Ureter (tissue), 1 donor: ENCODE measurements around the gene CTDNEP1. TPM values are rescaled to one million over a fixed set of nuclear protein-coding genes. Genes with fewer than 3 reads are reported as not detected.
"Not testable (repeated sequence)": the region's sequence is repeated elsewhere in the genome, so short reads cannot be mapped to it uniquely, and the experiment has no call there.

Experiments used
- DNase-seq: peaks from one replicate; pipeline ENCODE4 v3.0.0-alpha.2; 2020; ENCODE audit warnings: low spot score
- total RNA-seq: library from RNA; stranded (reverse); gene quantifications from one replicate; pipeline ENCODE4 v1.2.4, GENCODE V29; 2023
- donor health status: DM: yes; HTN: yes; CAD: no.

Gene CTDNEP1
- total RNA-seq, 1 donor from 2014 or later: 116 TPM

DNA sequence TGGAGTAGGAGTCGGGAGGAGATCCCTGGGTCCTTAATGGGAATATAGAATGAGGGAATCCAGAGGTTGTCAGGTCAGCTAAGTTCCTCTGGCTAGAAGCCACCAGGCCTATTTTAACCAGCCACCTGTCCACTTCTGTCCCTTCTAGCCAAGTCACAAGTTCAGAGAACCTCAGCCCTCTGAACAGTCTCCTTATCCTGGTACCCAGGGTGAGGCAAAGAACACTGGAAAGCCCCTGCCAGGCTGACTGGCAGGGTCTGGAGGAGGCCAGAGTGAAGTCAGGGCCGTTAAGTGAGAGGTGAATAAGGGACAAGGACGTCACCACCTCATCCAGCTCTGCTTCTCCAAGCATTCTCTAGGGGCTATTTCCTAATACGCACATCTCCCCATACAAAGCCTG, 2.7 kb downstream of the CTDNEP1 start:
- DNase-seq: no peak

- no peak for DNase-seq
Measured at GRCh38 chr17:7246779-7247178, 4.8 kb downstream of the CTDNEP1 start.

- not testable (repeated sequence) for DNase-seq
Measured at GRCh38 chr17:7243838-7244237, 7.7 kb downstream of the CTDNEP1 start.

- no peak for DNase-seq
Measured at GRCh38 chr17:7243453-7243729, 8.1 kb downstream of the CTDNEP1 start.

DNA sequence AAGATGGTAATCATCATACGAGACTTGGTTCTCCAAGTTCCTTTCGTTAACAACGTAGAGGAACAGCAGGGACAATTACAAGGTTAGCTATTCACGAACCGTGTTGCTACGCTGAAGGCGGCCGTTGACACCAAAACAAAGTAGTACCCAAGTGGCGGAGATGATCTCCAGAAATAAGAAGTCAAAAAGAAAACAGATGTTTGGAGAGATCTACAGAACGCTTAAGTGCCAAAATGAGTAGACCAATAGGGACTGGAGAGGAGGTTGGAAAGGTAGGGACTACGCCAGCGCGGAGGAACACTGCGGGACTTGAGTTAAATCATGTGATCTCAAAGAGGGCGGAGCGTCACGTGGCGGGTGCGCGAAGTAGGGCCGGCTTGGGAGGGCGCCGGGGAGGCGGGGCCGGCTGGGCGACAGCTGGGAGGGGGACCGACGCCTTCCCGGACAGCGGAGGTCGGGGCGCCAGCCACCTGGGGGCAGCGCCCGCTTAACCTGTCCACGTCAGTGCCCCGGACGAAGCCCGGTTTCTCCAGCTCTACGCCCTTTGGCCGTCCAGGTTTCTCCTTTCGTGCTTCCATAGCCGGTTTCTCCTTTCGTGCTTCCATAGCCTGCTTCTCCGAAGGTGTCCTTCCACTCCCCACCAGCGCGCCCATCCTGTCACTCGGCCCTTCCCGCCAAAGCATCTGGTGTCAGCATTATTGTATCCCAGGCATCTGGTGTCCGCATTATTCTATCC, 8.6 kb downstream of the CTDNEP1 start:
- peak; percentile 98 for DNase-seq

DNA sequence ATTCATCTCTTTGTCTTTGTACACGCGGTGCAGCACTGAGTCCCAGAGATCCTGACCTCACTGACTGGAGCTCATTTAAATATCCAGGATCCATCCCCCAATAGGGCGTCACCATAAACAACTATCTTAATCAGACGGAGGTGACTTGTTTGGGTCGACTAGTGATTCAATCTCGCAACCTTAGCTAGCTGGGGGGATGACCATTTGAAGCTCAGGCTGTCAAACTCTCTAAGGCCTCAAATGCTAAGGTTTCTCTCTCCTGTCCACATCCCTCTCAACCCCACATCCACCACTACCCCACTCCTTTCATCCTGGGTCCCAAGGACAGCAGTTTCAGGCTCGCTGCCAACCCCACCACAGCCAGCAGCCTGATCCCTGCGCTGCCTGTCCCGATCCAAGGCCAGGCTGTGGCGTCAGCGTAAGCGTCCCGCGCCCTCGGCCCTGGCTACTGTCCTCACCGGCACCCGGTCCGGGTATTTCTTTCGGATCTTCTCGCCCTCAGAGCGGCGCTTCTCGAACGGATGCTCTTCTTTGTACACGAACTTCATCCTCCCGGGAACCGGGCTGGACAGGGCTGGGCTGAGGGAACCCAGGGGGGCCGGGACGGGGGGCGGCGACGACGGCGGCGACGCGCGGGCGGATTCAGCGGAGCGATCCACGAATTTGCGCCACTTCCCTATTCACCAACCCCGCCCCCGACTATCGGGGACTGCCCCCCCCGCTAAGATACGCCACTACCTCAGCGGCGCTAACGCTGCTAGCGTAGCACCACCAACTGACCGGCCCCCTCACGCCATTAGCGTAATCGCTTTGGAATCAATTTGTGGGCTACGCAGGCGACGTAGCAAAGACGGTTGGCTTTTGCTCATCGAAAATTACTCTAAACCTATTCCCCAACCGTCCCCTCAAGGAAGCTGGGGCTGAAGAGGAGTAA, 9.5 kb downstream of the CTDNEP1 start, which contains the start of gene GABARAP:
TSS of gene GABARAP (minus strand) at position 667 of the 934 bp plus-strand sequence. CDS start at position 548, 119 bp downstream.
- DNase-seq: peak; percentile 97

- DNase-seq: no peak
Measured at GRCh38 chr17:7241090-7241733, 10.3 kb downstream of the CTDNEP1 start.

DNA sequence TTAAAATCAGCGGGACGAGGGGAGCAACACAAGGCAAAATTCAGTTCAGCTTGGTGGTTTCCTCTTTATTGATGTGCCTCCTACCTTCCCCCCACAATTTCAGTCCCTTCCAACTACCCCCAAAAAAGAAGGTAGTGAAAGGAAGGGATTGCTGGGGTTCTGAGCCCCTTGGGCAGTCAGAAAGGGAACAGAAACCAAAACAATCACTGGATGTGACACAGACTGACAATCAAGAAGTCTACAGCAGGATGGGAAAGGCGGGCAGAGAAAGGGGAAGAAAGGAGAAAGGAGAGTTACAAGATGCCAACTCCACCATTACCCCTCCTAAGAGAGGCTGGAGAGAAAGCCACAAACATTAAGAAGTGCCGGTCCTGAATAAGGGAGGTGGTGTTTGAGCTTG, 11.2 kb downstream of the CTDNEP1 start:
- no peak for DNase-seq

DNA sequence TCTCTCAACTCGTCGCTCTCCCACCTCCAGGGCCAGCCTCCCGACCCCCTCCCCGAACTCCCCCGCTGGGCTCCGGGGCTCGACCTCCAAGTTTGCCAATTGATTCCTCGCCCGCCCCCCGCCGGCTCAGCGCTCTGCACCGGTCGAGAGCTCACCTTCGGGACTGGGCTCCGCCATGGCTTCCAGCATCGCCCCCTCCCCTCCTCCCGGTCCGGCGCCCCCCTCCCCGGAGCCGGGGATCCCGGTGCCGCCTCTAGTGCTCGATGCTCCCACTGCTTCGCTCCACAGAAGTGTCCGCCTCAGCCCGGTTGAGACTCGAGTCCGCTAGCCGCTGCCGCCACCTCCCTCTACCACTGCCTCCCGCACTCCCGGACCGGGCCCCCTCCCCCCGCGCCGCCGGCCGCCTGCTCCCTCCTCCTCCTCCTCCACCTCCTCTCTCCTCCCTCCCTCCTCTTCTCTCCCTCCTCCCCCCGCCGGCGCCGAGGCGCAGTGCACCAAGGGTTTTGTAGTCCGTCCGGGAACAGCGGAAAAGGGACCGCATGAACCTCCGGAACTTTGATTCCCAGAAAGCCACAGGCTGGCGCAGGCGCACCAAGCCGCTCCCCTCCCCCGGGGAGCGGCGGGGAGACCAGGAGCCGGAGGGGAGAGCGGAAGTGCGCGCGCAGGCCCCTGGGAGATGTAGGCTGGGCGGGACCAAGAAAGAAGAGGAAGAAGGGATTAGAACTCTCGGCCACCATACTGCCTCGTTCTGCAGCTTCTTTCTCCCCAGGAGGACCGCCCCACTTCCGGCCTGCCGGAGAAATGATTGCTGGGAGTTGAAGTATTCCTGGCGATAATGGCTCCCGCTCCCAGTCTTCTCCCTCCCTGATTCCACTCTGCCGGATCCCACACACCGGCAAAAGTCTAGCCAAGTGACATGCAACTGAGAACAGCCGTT, 12.2 kb downstream of the CTDNEP1 start, which contains the start of gene PHF23:
TSS of gene PHF23 (minus strand) at position 367 of the 937 bp plus-strand sequence. CDS start at position 189, 178 bp downstream.
- DNase-seq: peak; percentile 100

DNA sequence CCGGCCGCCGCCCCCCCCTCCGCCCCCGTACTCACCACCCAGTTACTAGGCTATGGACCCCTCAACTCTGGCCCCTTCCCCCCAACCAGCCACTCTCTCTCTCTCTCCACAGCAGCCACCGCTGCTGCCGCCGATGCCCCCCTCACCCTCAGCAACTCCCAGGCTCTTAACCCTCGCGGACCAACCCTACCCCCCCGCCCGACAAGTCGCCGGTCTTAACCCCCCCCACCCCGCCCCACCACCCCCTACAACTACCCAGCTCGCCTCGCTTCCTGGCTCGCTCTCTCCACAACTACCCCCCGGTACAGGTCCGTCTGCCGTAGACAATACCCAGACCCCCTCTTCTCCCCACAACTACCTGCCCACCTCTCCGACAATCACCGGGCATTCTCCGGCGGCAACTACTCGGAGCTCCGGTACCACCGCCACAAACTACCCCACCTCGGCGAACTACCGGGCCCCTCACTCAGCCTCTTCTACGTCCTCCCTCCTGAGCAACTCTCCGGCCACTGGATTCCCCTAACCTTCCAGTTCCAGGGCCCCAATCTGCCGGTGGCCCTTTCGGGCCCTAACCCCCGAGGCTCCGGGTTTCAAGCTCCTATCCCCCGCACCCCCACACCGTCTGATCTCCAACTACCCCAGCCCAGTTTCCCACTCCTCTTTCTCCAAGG, 13.0 kb downstream of the CTDNEP1 start:
- DNase-seq: no peak

GRCh38 chr17:7237761-7238419, 13.6 kb downstream of the CTDNEP1 start:
- DNase-seq: peak; percentile 89

GRCh38 chr17:7237266-7237760, 14.2 kb downstream of the CTDNEP1 start:
- DNase-seq: no peak

- no peak for DNase-seq
Measured at GRCh38 chr17:7236808-7237207, 14.7 kb downstream of the CTDNEP1 start.

DNA sequence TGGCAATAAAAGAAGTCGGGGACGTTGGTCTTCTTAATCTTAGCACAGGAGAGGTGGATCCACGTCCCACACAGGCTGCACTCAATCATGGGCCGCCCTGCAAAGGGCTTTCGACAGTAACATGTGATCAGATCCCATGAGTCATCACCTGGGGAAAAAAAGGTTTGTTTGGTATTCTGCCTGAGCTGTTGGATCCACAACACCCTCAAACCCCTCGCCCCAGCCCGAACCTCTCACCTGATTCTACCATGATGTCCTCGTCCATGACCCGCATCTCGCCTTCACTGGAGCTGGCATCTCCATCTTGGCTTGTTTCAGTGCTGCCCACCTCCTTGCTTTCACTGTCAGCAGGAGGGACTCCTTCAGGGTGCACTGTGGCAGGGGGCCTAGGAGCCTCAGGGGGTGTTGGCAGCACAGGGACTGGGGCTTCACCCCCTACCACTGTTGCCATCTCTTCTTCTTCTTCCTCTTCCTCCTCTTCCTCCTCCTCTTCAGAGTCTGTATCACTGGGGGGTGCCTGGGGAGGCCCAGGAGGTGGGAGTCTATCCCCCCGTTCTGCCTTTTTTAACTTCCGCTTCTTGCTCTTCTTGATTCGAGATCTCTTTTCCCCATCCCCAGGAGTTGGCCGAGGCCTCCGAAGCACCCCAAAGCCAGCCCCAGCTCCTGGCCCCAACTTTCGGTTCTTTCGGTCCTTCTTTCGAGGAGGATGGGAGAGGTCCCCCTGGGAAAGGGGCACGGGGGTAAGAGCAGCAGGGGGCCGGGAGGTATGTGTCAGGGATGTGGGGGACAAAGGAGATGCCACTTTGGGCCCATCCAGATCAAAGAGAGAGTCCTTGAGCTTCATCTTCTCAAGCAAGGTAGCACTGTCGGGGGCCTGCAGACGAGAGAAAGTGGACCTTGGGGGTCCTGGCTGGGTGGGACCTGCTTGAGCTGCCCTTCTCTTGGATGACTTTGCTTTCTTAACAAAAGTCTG, 15.6 kb downstream of the CTDNEP1 start:
- no peak for DNase-seq

DNA sequence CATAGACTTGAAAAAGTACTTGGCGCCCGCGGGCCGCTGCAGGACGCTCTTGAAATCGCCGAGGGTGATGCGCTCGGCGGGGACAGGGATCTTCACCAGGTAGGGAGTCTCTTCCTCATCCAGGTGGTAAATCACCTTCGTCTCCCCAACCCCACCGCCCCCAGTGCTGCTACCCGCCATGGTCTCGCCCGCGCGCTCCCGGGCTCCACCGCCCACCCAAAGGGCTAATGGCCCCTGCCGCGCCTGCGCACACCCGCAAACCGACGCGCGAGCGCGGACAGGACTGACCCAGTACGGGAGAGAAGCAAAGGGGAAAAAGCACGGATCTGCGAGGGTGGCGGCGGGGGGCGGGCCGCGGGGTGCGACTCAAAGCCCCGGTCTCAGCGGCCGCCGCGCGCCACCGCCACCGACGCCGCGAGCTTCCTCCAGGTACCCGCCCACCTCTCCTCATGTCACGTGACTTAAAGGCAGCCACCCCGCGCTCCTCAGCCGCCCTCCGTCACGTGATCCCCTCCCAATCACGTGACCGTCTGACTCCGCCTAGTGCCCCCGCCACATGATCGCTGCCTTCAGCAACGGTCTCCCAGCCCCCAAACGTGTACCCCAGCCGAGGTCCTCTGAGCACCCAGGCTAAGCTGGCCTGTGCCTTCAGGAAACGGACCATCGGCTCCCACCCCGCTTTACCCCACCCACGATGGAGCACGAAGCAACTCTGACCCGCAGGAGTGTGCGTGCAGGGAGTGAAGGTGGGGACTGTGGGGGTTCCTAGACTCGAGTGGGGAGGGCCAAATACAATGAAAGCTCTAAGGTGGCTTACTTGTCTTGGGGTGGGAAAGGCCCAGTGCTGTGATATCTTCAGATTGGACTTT, 17.2 kb downstream of the CTDNEP1 start, which contains the start of gene DVL2:
TSS of gene DVL2 (minus strand) at position 435 of the 869 bp plus-strand sequence. CDS start at position 180, 255 bp downstream.
- DNase-seq: peak; percentile 98

DNA sequence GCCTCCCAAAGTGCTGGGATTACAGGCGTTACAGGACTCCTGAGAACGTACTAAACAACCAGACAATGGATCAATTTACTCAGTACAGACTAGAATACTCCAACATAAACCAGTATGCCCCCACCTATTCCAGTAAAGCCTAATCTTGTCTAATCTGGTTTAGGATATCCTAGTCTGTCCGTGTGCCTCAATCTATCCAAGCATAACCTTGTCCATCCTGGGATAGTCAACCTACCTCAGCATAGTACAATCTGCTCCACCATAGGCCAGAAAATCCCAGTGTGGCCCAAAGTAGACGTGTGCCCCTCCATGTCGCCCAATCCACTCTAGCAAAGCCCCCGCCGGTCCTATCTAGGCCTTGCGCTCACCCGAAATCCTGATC, 17.8 kb downstream of the CTDNEP1 start:
- no peak for DNase-seq

GRCh38 chr17:7232114-7232513, 19.4 kb downstream of the CTDNEP1 start:
- no peak for DNase-seq
